PFSK-1 (cell line): ENCODE data around the gene THSD4.

ENCODE experiments used
- POLR2AphosphoS5 ChIP-seq: IDR thresholded peaks from 2 replicates; pipeline ENCODE4 v1.6.1; 2012; ENCODE audit warnings: low read depth, mild to moderate bottlenecking, control low read depth, low read length, moderate library complexity
- REST ChIP-seq, 2 experiments: IDR thresholded peaks; 2 replicates each; pipeline versions ENCODE4 v1.6.1 to v1.8.0; 2011 to 2012; ENCODE audit warnings: low read depth in 2 of 2, low read length in 2 of 2, control low read depth in 1 of 2, inconsistent platforms in 1 of 2, mild to moderate bottlenecking in 1 of 2, moderate library complexity in 1 of 2; ENCODE audit not compliant: insufficient read depth in 1 of 2
- SIN3A ChIP-seq: IDR thresholded peaks from 2 replicates; pipeline ENCODE4 v1.6.1; 2012; ENCODE audit warnings: mild to moderate bottlenecking, low read length, moderate library complexity, borderline replicate concordance; ENCODE audit not compliant: insufficient read depth

DNA sequence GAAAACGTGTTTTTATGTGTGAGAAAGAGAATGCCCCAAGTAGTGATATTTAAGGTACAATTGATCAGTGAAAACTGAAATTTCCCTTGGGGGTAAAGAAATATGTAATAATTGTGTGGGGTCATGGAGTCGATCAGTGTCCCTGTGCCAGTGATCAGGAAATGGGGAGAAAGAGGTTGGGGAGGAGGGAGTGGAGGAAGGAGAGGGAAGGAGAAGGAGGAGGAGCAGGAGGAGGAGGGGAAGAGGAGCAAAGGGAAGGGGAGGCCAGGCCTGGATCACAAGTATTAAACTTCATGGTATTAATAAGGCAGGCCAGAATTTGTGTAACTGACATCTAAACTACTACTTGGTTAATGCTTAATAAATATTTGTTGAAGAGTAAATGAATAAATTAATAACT lies 30.4 kb downstream of the THSD4 start:
- no peak for TF ChIP-seq POLR2AphosphoS5
- TF ChIP-seq REST (IDR thresholded peaks at IDR 0.05; ENCODE audit: insufficient read depth in 1 of 2, low read depth in 2 of 2, low read length in 2 of 2), result no peak
- TF ChIP-seq SIN3A, result no peak
